Liver (tissue), 9 donors: ENCODE results near the gene PARVG. TPM values are rescaled to one million over a fixed set of nuclear protein-coding genes. Genes with fewer than 3 reads are reported as not detected.

Experiments used
- DNase-seq: peaks from one replicate; pipeline ENCODE4 v3.0.0-alpha.2; 2017; ENCODE audit warnings: low spot score
- H3K27ac ChIP-seq, 2 donors: one replicate each; pipeline ENCODE4 v1.7.0; 2013; ENCODE audit warnings: inconsistent platforms in 2 of 2, low read length in 2 of 2, control low read depth in 1 of 2, low read depth in 1 of 2, mild to moderate bottlenecking in 1 of 2
- H3K27me3 ChIP-seq, 4 donors: one replicate each; pipeline versions ENCODE4 v1.6.1 to v1.7.0; 2013; ENCODE audit warnings: low read length in 3 of 4, inconsistent platforms in 1 of 4, mild to moderate bottlenecking in 1 of 4, moderate library complexity in 1 of 4; ENCODE audit not compliant: control insufficient read depth in 4 of 4, insufficient read depth in 4 of 4
- H3K36me3 ChIP-seq, 4 donors: one replicate each; pipeline versions ENCODE4 v1.6.1 to v1.7.0; 2013; ENCODE audit warnings: low read length in 3 of 4, mild to moderate bottlenecking in 3 of 4, low read depth in 1 of 4, moderate library complexity in 1 of 4; ENCODE audit not compliant: control insufficient read depth in 4 of 4, insufficient read depth in 3 of 4
- H3K4me1 ChIP-seq, 4 donors: one replicate each; pipeline versions ENCODE4 v1.6.1 to v1.7.0; 2013; ENCODE audit warnings: low read length in 3 of 4, mild to moderate bottlenecking in 3 of 4, moderate library complexity in 1 of 4; ENCODE audit not compliant: control insufficient read depth in 4 of 4, insufficient read depth in 4 of 4
- H3K4me3 ChIP-seq, 3 donors: one replicate each; pipeline versions ENCODE4 v1.6.1 to v1.7.0; 2013; ENCODE audit warnings: low read length in 3 of 3, control low read depth in 1 of 3, low read depth in 1 of 3, mild to moderate bottlenecking in 1 of 3
- H3K9ac ChIP-seq, 2 donors: one replicate each; pipeline ENCODE4 v1.7.0; 2013; ENCODE audit warnings: low read length in 2 of 2, mild to moderate bottlenecking in 2 of 2, moderate library complexity in 2 of 2, control low read depth in 1 of 2, low read depth in 1 of 2
- H3K9me3 ChIP-seq, 4 donors: one replicate each; pipeline versions ENCODE4 v1.6.1 to v1.7.0; 2013; ENCODE audit warnings: low read length in 3 of 4; ENCODE audit not compliant: control insufficient read depth in 4 of 4
- ATF3 ChIP-seq: IDR thresholded peaks from 2 replicates; pipeline ENCODE4 v1.6.1; 2016; ENCODE audit warnings: antibody characterized with exemption
- CTCF ChIP-seq: fragments of 150-350 bp; IDR thresholded peaks from 2 replicates; pipeline ENCODE4 v1.5.1; 2017; ENCODE audit warnings: improper control_type of control experiment, low read depth, low read length; ENCODE audit not compliant: missing input control
- FOXA1 ChIP-seq: IDR thresholded peaks from 2 replicates; pipeline ENCODE4 v1.6.1; 2016; ENCODE audit warnings: antibody characterized with exemption
- FOXA2 ChIP-seq: IDR thresholded peaks from 2 replicates; pipeline ENCODE4 v1.6.1; 2016; ENCODE audit warnings: antibody characterized with exemption
- GABPA ChIP-seq, 2 donors: IDR thresholded peaks in 1 of 2; conservative IDR thresholded peaks in 1 of 2; 2 replicates each; pipeline ENCODE4 v1.6.1; 2016; ENCODE audit warnings: antibody characterized with exemption in 2 of 2, mild to moderate bottlenecking in 1 of 2, moderate library complexity in 1 of 2
- HNF4G ChIP-seq: IDR thresholded peaks from 2 replicates; pipeline ENCODE4 v1.6.1; 2016; ENCODE audit warnings: antibody characterized with exemption
- NR2F2 ChIP-seq: IDR thresholded peaks from 2 replicates; pipeline ENCODE4 v1.6.1; 2016; ENCODE audit warnings: antibody characterized with exemption
- RXRA ChIP-seq, 2 donors: IDR thresholded peaks; 2 replicates each; pipeline ENCODE4 v1.6.1; 2017 to 2018; ENCODE audit warnings: antibody characterized with exemption in 2 of 2, mild to moderate bottlenecking in 1 of 2
- SP1 ChIP-seq: IDR thresholded peaks from 2 replicates; pipeline ENCODE4 v1.6.1; 2018; ENCODE audit warnings: antibody characterized with exemption, mild to moderate bottlenecking
- YY1 ChIP-seq: IDR thresholded peaks from 2 replicates; pipeline ENCODE4 v1.6.1; 2016; ENCODE audit warnings: antibody characterized with exemption, mild to moderate bottlenecking
- WGBS: extraction: QIAGEN DNeasy Blood & Tissue Kit; methylation state at CpG from one replicate; pipeline ENCODE4 v1.1.7; 2013; 5-methylcytosine and 5-hydroxymethylcytosine counted together
- polyA plus RNA-seq, 2 donors: library from polyadenylated mRNA; stranded (reverse) in 1 of 2; unstranded in 1 of 2; fragments of 200-250 nt in 1 of 2; fragments of >200 nt in 1 of 2; fragmentation: Nextera tagmentation in 1 of 2; extraction: Ambion mirVana in 1 of 2; gene quantifications; one replicate each; pipeline versions ENCODE4 v1.2.1 to v1.2.3, GENCODE V29; 2013 to 2015
- total RNA-seq, 2 donors: library from RNA; depleted of rRNA; stranded (reverse); fragments of >200 nt; gene quantifications; one replicate each; pipeline ENCODE4 v1.2.3, GENCODE V29; 2014
- TF ChIP-seq, protein P1 (sequence below): IDR thresholded peaks from 2 replicates; pipeline ENCODE4 v1.6.1; 2016; ENCODE audit warnings: antibody characterized with exemption, mild to moderate bottlenecking
- TF ChIP-seq, protein P2 (sequence below): IDR thresholded peaks from 2 replicates; pipeline ENCODE4 v1.6.1; 2016; ENCODE audit warnings: antibody characterized with exemption
- TF ChIP-seq, protein P3 (sequence below): IDR thresholded peaks from 2 replicates; pipeline ENCODE4 v1.6.1; 2016; ENCODE audit warnings: antibody characterized with exemption
- donor health status: healthy.
- donor health status: healthy.
- donor health status: healthy.
- donor health status: healthy.
- donor health status: healthy.

Gene PARVG
- total and polyA plus RNA-seq, 4 donors: 4.0 to 12.1 (median 6.6) TPM

GRCh38 chr22:44179989-44180705, 578 bp upstream of the PARVG start:
- no peaks in the 10 kb centered on the region for H3K36me3 ChIP-seq
- peaks cover 0 to 3% (median 0%) of the 10 kb centered on the region in 4 donors for H3K27me3 ChIP-seq
- H3K4me3 ChIP-seq: no peak overlapping the region
- no peaks in the 10 kb centered on the region for H3K9me3 ChIP-seq
- TF ChIP-seq RXRA (IDR thresholded peaks at IDR 0.05) (no peak), FOXA1 (no peak), YY1 (no peak), CTCF (no peak), FOXA2 (no peak), SP1 (no peak), GABPA (IDR thresholded peaks at IDR 0.05 in 1 of 2, conservative IDR thresholded peaks at IDR 0.05 in 1 of 2) (no peak)
- no peak overlapping the region for H3K9ac ChIP-seq
- H3K27ac ChIP-seq: no peak overlapping the region
- no peaks in the 10 kb centered on the region for H3K4me1 ChIP-seq
- DNase-seq: no peak
- 73% methylated on average over 6 of the region's 6 CpGs for WGBS

DNA sequence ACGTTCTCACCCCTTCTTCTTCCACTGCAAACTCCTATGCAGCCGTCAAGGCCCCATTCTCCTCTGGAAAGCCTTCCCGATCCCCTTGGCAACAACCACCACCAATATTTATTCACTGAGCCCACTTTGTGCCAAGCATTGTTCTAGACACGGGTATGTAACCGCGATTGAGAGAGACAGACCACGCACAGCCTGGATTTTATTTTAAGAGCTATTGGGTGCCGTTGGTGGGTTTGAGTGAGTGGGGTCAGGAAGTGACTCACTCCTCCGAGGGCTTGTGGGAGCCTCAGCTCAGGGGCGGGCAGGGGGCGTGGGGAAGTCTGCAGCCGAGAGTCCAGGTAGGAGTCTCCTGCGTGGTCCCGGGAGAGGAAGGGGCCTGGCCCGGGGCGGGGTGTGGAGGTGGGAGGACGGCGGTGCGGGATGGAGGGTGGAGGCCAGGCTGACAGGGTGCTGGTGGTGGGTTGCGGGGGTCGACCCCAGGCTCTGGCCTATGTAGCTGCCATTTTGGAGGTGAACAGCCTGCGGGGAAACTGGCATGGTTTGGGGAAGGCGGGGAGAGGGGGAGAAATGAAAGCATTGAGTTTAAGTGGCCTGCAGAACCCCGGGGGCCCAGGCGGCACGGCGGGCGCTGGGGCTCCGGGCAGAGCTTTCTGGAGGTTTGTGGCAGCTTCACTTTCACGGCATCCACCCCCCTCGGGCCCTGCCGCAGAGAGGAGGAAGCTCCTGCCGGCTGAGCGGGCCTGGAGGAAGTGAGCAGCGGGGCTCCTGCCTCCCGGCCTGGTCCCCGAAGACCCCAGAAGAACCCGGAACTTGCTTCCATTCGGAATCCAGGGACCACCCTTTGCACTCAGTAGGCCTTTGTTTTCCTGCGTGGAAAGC, 547 bp downstream of the PARVG start:
- H3K9ac ChIP-seq: peak overlapping the region in 1 of 2 donors; percentile 13
- no peaks in the 10 kb centered on the region for H3K36me3 ChIP-seq
- H3K27me3 ChIP-seq: peaks cover 0 to 3% (median 1%) of the 10 kb centered on the region in 4 donors
- no peak for DNase-seq
- TF ChIP-seq FOXA2 (no peak), RXRA (IDR thresholded peaks at IDR 0.05) (no peak), SP1 (no peak), NR2F2 (no peak)
- no peaks in the 10 kb centered on the region for H3K4me1 ChIP-seq
- peak overlapping the region; percentile 43 to 72 for H3K27ac ChIP-seq
- H3K4me3 ChIP-seq: peak overlapping the region in 2 of 3 donors; percentile 14 to 29
- no peaks in the 10 kb centered on the region for H3K9me3 ChIP-seq
- WGBS: 66% methylated on average over 40 of the region's 40 CpGs

- 68% methylated on average over 17 of the region's 17 CpGs for WGBS
- Histone ChIP-seq H3K9ac (no peak overlapping the region), H3K4me1 (no peaks in the 10 kb centered on the region)
- TF ChIP-seq FOXA1 (no peak), CTCF (no peak), YY1 (no peak), FOXA2 (no peak), HNF4G (no peak), ATF3 (no peak)
- TF ChIP-seq, protein P1, sequence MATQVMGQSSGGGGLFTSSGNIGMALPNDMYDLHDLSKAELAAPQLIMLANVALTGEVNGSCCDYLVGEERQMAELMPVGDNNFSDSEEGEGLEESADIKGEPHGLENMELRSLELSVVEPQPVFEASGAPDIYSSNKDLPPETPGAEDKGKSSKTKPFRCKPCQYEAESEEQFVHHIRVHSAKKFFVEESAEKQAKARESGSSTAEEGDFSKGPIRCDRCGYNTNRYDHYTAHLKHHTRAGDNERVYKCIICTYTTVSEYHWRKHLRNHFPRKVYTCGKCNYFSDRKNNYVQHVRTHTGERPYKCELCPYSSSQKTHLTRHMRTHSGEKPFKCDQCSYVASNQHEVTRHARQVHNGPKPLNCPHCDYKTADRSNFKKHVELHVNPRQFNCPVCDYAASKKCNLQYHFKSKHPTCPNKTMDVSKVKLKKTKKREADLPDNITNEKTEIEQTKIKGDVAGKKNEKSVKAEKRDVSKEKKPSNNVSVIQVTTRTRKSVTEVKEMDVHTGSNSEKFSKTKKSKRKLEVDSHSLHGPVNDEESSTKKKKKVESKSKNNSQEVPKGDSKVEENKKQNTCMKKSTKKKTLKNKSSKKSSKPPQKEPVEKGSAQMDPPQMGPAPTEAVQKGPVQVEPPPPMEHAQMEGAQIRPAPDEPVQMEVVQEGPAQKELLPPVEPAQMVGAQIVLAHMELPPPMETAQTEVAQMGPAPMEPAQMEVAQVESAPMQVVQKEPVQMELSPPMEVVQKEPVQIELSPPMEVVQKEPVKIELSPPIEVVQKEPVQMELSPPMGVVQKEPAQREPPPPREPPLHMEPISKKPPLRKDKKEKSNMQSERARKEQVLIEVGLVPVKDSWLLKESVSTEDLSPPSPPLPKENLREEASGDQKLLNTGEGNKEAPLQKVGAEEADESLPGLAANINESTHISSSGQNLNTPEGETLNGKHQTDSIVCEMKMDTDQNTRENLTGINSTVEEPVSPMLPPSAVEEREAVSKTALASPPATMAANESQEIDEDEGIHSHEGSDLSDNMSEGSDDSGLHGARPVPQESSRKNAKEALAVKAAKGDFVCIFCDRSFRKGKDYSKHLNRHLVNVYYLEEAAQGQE: no peak
- TF ChIP-seq, protein P2, sequence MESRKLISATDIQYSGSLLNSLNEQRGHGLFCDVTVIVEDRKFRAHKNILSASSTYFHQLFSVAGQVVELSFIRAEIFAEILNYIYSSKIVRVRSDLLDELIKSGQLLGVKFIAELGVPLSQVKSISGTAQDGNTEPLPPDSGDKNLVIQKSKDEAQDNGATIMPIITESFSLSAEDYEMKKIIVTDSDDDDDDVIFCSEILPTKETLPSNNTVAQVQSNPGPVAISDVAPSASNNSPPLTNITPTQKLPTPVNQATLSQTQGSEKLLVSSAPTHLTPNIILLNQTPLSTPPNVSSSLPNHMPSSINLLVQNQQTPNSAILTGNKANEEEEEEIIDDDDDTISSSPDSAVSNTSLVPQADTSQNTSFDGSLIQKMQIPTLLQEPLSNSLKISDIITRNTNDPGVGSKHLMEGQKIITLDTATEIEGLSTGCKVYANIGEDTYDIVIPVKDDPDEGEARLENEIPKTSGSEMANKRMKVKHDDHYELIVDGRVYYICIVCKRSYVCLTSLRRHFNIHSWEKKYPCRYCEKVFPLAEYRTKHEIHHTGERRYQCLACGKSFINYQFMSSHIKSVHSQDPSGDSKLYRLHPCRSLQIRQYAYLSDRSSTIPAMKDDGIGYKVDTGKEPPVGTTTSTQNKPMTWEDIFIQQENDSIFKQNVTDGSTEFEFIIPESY: no peak
- TF ChIP-seq, protein P3, sequence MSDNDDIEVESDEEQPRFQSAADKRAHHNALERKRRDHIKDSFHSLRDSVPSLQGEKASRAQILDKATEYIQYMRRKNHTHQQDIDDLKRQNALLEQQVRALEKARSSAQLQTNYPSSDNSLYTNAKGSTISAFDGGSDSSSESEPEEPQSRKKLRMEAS: no peak
Observed at GRCh38 chr22:44181912-44182587, 1.3 kb downstream of the PARVG start.

More at GRCh38 chr22:44181912-44182587, 1.3 kb downstream of the PARVG start:
- Histone ChIP-seq H3K36me3 (no peaks in the 10 kb centered on the region), H3K27me3 (peaks cover 0 to 3% (median 1%) of the 10 kb centered on the region in 4 donors), H3K4me3 (peak overlapping the region; percentile 14 to 29 (median 22)), H3K9me3 (no peaks in the 10 kb centered on the region), H3K27ac (peak overlapping the region; percentile 43 to 72)
- DNase-seq: no peak
